AG04450 (cell line): ENCODE results near the gene TRMT1. TPM values are rescaled to one million over a fixed set of nuclear protein-coding genes. Genes with fewer than 3 reads are reported as not detected.

Experiments used
- CTCF ChIA-PET: fragments of 300-600, 350-600 bp; formaldehyde crosslinking; extraction: SDS; loops from one replicate; lab custom pipeline; 2022; ENCODE audit warnings: antibody characterized with exemption, inconsistent platforms; lab: Charles Lee
- POLR2A ChIA-PET: fragments of 350-600 bp; formaldehyde crosslinking; extraction: SDS; loops from one replicate; lab custom pipeline; 2021; ENCODE audit warnings: antibody characterized with exemption, inconsistent platforms; lab: Yijun Ruan, JAX
- DNase-seq: peaks from one replicate; pipeline ENCODE4 v3.0.0-alpha.2; 2011; ENCODE audit warnings: low read depth, low spot score
- H3K27ac ChIP-seq: one replicate; pipeline ENCODE4 v1.5.1; 2012; ENCODE audit warnings: low read depth, low read length, control low read depth
- H3K27me3 ChIP-seq: one replicate; pipeline ENCODE4 v1.6.0; 2012; ENCODE audit warnings: low read length; ENCODE audit not compliant: control insufficient read depth, insufficient read depth
- H3K4me3 ChIP-seq: 2 replicates; pipeline ENCODE4 v1.5.1; 2011; ENCODE audit warnings: mild to moderate bottlenecking, low read depth, low read length, control low read depth
- H3K9me3 ChIP-seq: 2 replicates; pipeline ENCODE4 v1.5.1; 2012; ENCODE audit warnings: low read length; ENCODE audit not compliant: control insufficient read depth, insufficient read depth
- CTCF ChIP-seq: IDR thresholded peaks from 2 replicates; pipeline ENCODE4 v1.5.1; 2011; ENCODE audit warnings: low read depth, low read length, control low read depth, inconsistent platforms
- polyA plus RNA-seq: library from polyadenylated mRNA; depleted of rRNA; stranded (reverse); fragments of >200 nt; gene quantifications from 2 replicates; pipeline ENCODE4 v1.2.3, GENCODE V29; 2011

TRMT1 gene
- polyA plus RNA-seq, 1 experiment: 17.3 TPM

- DNase-seq: no peak
- peaks cover 2% of the 10 kb centered on the region; the same call in 1 of the 2 replicates for H3K9me3 ChIP-seq
- no peaks in the 10 kb centered on the region for H3K27me3 ChIP-seq
- ChIA-PET CTCF (interaction anchor here (1.4 to 2.1 kb wide), 2 partner anchors 137 kb away, joined by 4 to 11 read pairs; no protein-coding TSS in a partner anchor), POLR2A (no interaction called here)
- peak within 1 kb of the TSS; percentile 25 for H3K4me3 ChIP-seq
- no peak for TF ChIP-seq CTCF
- H3K27ac ChIP-seq: no peak within 1 kb of the TSS
Observed at GRCh38 chr19:13102666-13103580, 13.6 kb downstream of the TRMT1 start, which contains the start of gene LYL1. TSS of gene LYL1 (minus strand) at chr19:13102858. CDS start at chr19:13101171, 1,687 bp downstream.

- ChIA-PET CTCF (interaction anchor here (0.5 to 1.4 kb wide), 2 partner anchors 44 to 137 kb away, joined by 4 read pairs; no protein-coding TSS in a partner anchor), POLR2A (no interaction called here)
- no peaks in the 10 kb centered on the region for H3K27me3 ChIP-seq
- H3K9me3 ChIP-seq: peaks cover 2% of the 10 kb centered on the region; the same call in 1 of the 2 replicates
- no peak overlapping the region for H3K27ac ChIP-seq
- DNase-seq: no peak
- TF ChIP-seq CTCF: no peak
- peak overlapping the region; percentile 25; the same call in 1 of the 2 replicates for H3K4me3 ChIP-seq
Observed at GRCh38 chr19:13102416-13102665, 14.2 kb downstream of the TRMT1 start.

GRCh38 chr19:13101590-13102415, 14.7 kb downstream of the TRMT1 start:
- Histone ChIP-seq H3K27ac (no peak overlapping the region), H3K4me3 (no peak overlapping the region), H3K9me3 (peaks cover 2% of the 10 kb centered on the region; the same call in 1 of the 2 replicates), H3K27me3 (no peaks in the 10 kb centered on the region)
- ChIA-PET POLR2A (no interaction called here), CTCF (interaction anchor here (0.5 to 1.4 kb wide), 2 partner anchors 44 to 136 kb away, joined by 4 read pairs; no protein-coding TSS in a partner anchor)
- no peak for DNase-seq
- no peak for TF ChIP-seq CTCF

- no peak for DNase-seq
- TF ChIP-seq CTCF: peak; percentile 26
- ChIA-PET POLR2A (no interaction called here), CTCF (interaction anchor here (0.6 to 1.4 kb wide), 6 partner anchors 17 to 136 kb away, joined by 3 to 12 read pairs (median 6); no protein-coding TSS in a partner anchor)
- Histone ChIP-seq H3K4me3 (no peak overlapping the region), H3K9me3 (peaks cover 2% of the 10 kb centered on the region; the same call in 1 of the 2 replicates), H3K27ac (no peak overlapping the region), H3K27me3 (no peaks in the 10 kb centered on the region)
Observed at GRCh38 chr19:13100841-13101589, 15.5 kb downstream of the TRMT1 start.
